Adrenal gland (tissue), 5 donors: ENCODE measurements around the gene PAPOLA.

Experiments
- POLR2A ChIP-seq, 2 donors: fragments of 450-650 bp; IDR thresholded peaks; one replicate each; pipeline ENCODE4 v1.6.1; 2017; ENCODE audit warnings: antibody characterized with exemption in 2 of 2, mild to moderate bottlenecking in 2 of 2, moderate library complexity in 1 of 2
- TF ChIP-seq, protein P1 (sequence below), 6 experiments: fragments of 450-650 bp in 4 of 6; fragments of 200-600 bp in 2 of 6; sonication (generic) in 1 of 6; IDR thresholded peaks; 1 replicate in 5 of 6; 2 replicates in 1 of 6; pipeline versions ENCODE4 v1.5.1 to v1.8.0; 2016 to 2021; ENCODE audit warnings: antibody characterized with exemption in 6 of 6, mild to moderate bottlenecking in 2 of 6, moderate library complexity in 1 of 6
- donor health status: DM: no; HTN: no; CAD: no.

DNA sequence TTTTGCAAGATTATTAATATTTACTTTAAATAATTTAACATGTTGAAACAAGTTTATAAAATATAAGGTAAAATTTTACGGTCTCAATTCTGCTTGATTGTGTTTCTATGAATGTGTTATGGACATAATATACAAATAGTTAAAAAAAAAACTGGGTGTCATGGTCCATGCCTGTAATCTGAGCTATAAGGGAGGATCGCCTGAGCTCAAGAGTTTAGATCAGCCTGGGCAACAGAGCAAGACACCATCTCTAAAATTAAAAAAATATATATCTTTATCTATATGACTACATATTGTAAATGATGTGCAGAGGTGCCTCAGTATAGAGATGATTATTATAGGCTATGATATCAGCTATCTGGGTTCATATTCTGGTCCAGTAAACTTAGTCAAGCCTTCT is 9.9 kb downstream of the PAPOLA start:
- TF ChIP-seq POLR2A (IDR thresholded peaks at IDR 0.05): no peak
- TF ChIP-seq, protein P1, sequence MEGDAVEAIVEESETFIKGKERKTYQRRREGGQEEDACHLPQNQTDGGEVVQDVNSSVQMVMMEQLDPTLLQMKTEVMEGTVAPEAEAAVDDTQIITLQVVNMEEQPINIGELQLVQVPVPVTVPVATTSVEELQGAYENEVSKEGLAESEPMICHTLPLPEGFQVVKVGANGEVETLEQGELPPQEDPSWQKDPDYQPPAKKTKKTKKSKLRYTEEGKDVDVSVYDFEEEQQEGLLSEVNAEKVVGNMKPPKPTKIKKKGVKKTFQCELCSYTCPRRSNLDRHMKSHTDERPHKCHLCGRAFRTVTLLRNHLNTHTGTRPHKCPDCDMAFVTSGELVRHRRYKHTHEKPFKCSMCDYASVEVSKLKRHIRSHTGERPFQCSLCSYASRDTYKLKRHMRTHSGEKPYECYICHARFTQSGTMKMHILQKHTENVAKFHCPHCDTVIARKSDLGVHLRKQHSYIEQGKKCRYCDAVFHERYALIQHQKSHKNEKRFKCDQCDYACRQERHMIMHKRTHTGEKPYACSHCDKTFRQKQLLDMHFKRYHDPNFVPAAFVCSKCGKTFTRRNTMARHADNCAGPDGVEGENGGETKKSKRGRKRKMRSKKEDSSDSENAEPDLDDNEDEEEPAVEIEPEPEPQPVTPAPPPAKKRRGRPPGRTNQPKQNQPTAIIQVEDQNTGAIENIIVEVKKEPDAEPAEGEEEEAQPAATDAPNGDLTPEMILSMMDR (IDR thresholded peaks at IDR 0.05): no peak
